ENCODE results near the gene TENM4. TPM values are rescaled to one million over a fixed set of nuclear protein-coding genes. Genes with fewer than 3 reads are reported as not detected.

Gene TENM4
- total RNA-seq, 1 experiment from 2014 or later = 0.39 TPM

GRCh38 chr11:78642979-78643675, 797.7 kb downstream of the TENM4 start:
- no TSS peak for BruUV-seq (replicated peaks)
- H3K27me3 ChIP-seq (ENCODE audit: control insufficient read depth, insufficient read depth, low read length) = peaks cover 11% of the 10 kb centered on the region; the same call in 1 of the 2 replicates
- DNase-seq (ENCODE audit: low read depth, low spot score) (no peak), ATAC-seq (no peak)
- no peaks in the 10 kb centered on the region for H3K9me3 ChIP-seq (ENCODE audit: control insufficient read depth, insufficient read depth, low read depth, low read length)
- TF ChIP-seq POLR2AphosphoS5 (IDR thresholded peaks at IDR 0.05; ENCODE audit: low read depth, low read length) (no peak), REST (IDR thresholded peaks at IDR 0.05; ENCODE audit: insufficient read depth in 1 of 2, low read depth in 2 of 2, low read length in 1 of 2) (no peak), CTCF (IDR thresholded peaks at IDR 0.05) (no peak), TCF7L2 (IDR thresholded peaks at IDR 0.05; ENCODE audit: low read depth, low read length) (no peak), SIN3A (IDR thresholded peaks at IDR 0.05; ENCODE audit: borderline replicate concordance, insufficient read depth, low read depth, low read length) (no peak)
- H3K4me1 ChIP-seq (ENCODE audit: control insufficient read depth, insufficient read depth, low read length) = 0 out of 2 replicates have a peak, but pooled peaks cover 2% of the 10 kb centered on the region
- H3K4me3 ChIP-seq (ENCODE audit: low read depth in 2 of 2, low read length in 2 of 2) = no peak overlapping the region
- no peak overlapping the region for H3K27ac ChIP-seq (ENCODE audit: low read length)
- intact Hi-C loops (cut with micrococcal nuclease; ENCODE audit: unreplicated experiment) = loop anchor here (10.0 kb wide), 1 partner anchor 1512 kb away; no protein-coding TSS in a partner anchor
- POLR2A ChIA-PET = no interaction called here
- no peaks in the 10 kb centered on the region for H3K36me3 ChIP-seq (ENCODE audit: control insufficient read depth, insufficient read depth, low read length)
- in situ Hi-C loops (cut with HindIII; ENCODE audit: low pct_unique_long_range_greater_than_20kb, low sequenced_read_pairs) = no loop called here
- CTCF ChIA-PET = no interaction called here

GRCh38 chr11:78641541-78641940, 799.3 kb downstream of the TENM4 start:
- ChIA-PET CTCF (interaction anchor here (1.0 kb wide), 1 partner anchor 320 kb away, joined by 3 read pairs; no protein-coding TSS in a partner anchor), POLR2A (no interaction called here)
- Histone ChIP-seq H3K27me3 (ENCODE audit: control insufficient read depth, insufficient read depth, low read length) (peaks cover 11% of the 10 kb centered on the region; the same call in 1 of the 2 replicates), H3K36me3 (ENCODE audit: control insufficient read depth, insufficient read depth, low read length) (no peaks in the 10 kb centered on the region), H3K27ac (ENCODE audit: low read length) (no peak overlapping the region), H3K4me3 (ENCODE audit: low read depth in 2 of 2, low read length in 2 of 2) (no peak overlapping the region), H3K9me3 (ENCODE audit: control insufficient read depth, insufficient read depth, low read depth, low read length) (no peaks in the 10 kb centered on the region), H3K4me1 (ENCODE audit: control insufficient read depth, insufficient read depth, low read length) (0 out of 2 replicates have a peak, but pooled peaks cover 2% of the 10 kb centered on the region)
- BruUV-seq (replicated peaks) = no TSS peak
- DNase-seq (ENCODE audit: low read depth, low spot score) = no peak
- in situ Hi-C loops (cut with HindIII; ENCODE audit: low pct_unique_long_range_greater_than_20kb, low sequenced_read_pairs) = no loop called here
- TF ChIP-seq TCF7L2 (IDR thresholded peaks at IDR 0.05; ENCODE audit: low read depth, low read length) = no peak
- no peak for TF ChIP-seq POLR2AphosphoS5 (IDR thresholded peaks at IDR 0.05; ENCODE audit: low read depth, low read length)
- TF ChIP-seq REST (IDR thresholded peaks at IDR 0.05; ENCODE audit: insufficient read depth in 1 of 2, low read depth in 2 of 2, low read length in 1 of 2) = no peak
- no peak for TF ChIP-seq SIN3A (IDR thresholded peaks at IDR 0.05; ENCODE audit: borderline replicate concordance, insufficient read depth, low read depth, low read length)
- no peak for TF ChIP-seq CTCF (IDR thresholded peaks at IDR 0.05)
- intact Hi-C loops (cut with micrococcal nuclease; ENCODE audit: unreplicated experiment) = loop anchor here (10.0 kb wide), 1 partner anchor 1513 kb away; no protein-coding TSS in a partner anchor
- ATAC-seq = no peak
